ENCODE measurements around the gene CSF2.

GRCh38 chr5:132030610-132031009 is 43.0 kb upstream of the CSF2 start:
- TF ChIP-seq, protein P1, sequence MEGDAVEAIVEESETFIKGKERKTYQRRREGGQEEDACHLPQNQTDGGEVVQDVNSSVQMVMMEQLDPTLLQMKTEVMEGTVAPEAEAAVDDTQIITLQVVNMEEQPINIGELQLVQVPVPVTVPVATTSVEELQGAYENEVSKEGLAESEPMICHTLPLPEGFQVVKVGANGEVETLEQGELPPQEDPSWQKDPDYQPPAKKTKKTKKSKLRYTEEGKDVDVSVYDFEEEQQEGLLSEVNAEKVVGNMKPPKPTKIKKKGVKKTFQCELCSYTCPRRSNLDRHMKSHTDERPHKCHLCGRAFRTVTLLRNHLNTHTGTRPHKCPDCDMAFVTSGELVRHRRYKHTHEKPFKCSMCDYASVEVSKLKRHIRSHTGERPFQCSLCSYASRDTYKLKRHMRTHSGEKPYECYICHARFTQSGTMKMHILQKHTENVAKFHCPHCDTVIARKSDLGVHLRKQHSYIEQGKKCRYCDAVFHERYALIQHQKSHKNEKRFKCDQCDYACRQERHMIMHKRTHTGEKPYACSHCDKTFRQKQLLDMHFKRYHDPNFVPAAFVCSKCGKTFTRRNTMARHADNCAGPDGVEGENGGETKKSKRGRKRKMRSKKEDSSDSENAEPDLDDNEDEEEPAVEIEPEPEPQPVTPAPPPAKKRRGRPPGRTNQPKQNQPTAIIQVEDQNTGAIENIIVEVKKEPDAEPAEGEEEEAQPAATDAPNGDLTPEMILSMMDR (IDR thresholded peaks at IDR 0.05; ENCODE audit: low read depth, low read length, poor library complexity, severe bottlenecking), result no peak
- TF ChIP-seq EZH2phosphoT487 (IDR thresholded peaks at IDR 0.05; ENCODE audit: borderline replicate concordance, low read length), result no peak

Data from DOHH2 (cell line).